ENCODE results near the gene MEDAG.

DNA sequence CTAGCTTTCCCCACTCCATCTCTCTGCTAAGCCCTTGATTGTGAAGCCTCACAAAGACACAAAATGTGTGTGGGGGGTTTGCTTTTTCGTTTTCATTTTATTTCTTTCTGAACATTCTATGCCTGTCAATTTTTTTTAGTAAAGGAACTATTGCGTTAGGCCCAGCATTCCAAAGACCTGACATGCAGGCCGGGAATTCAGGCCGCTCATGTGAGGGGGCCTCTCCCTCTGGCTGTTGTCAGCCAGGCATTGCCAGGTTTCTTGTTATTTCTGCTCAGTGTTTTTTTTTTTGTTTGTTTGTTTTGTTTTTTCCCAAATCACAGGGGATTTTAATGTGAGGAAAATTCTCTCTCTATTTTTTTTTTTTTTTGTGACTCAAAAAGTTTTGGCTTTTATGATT, 10.3 kb upstream of the MEDAG start:
- TF ChIP-seq, protein P1, sequence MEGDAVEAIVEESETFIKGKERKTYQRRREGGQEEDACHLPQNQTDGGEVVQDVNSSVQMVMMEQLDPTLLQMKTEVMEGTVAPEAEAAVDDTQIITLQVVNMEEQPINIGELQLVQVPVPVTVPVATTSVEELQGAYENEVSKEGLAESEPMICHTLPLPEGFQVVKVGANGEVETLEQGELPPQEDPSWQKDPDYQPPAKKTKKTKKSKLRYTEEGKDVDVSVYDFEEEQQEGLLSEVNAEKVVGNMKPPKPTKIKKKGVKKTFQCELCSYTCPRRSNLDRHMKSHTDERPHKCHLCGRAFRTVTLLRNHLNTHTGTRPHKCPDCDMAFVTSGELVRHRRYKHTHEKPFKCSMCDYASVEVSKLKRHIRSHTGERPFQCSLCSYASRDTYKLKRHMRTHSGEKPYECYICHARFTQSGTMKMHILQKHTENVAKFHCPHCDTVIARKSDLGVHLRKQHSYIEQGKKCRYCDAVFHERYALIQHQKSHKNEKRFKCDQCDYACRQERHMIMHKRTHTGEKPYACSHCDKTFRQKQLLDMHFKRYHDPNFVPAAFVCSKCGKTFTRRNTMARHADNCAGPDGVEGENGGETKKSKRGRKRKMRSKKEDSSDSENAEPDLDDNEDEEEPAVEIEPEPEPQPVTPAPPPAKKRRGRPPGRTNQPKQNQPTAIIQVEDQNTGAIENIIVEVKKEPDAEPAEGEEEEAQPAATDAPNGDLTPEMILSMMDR (optimal IDR thresholded peaks at IDR 0.05 in 1 of 3, IDR thresholded peaks at IDR 0.05 in 1 of 3, conservative IDR thresholded peaks at IDR 0.05 in 1 of 3; ENCODE audit: extremely low read depth in 1 of 3, insufficient read depth in 2 of 3, low read length in 3 of 3), result no peak
- no peak for TF ChIP-seq EZH2 (IDR thresholded peaks at IDR 0.05; ENCODE audit: low read length)
